ENCODE data around the gene VTI1B.
A peak's percentile ranks its signal among the peaks of the same experiment; 100 is the strongest.

VTI1B gene

DNA sequence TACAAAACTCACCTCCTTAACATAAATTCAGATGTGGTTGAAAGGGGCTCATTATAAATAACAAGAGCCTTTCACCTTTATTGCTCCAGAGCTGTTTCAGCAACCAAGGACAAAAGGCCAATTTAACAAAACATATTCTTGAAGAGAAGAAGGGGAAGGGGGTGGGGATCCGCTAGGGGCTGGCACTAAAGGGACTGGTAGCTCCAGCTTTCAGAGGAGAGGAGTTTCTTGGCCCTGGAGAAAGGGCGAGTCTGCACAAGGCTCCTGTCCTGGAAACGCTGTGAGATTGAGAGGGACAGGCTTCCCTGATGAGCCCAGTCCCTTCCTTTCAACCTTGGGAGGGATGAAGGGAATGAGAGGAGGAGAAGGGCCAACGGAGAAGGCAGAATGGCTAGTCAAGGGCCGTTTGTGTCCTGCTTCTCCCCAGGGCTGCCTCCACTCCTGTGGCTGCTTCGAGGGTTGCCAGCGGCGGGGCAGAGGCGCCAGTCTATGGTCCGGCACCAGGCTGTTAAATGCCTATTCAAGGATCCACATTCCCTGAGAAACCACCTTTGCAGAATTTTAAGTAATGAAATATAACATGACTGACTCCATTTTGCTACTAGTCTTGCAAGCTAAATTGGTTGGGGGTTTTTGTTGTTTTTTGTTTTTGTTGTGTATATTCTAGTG, 64.7 kb downstream of the VTI1B start:
- Histone ChIP-seq H3K27ac (ENCODE audit: low read depth, low read length) (no peak overlapping the region), H3K36me3 (ENCODE audit: control insufficient read depth, low read length) (no peaks in the 10 kb centered on the region), H3K79me2 (ENCODE audit: control insufficient read depth, low read length) (no peaks in the 10 kb centered on the region), H4K20me1 (ENCODE audit: control insufficient read depth, insufficient read depth, low read depth, low read length) (no peaks in the 10 kb centered on the region), H3K4me2 (ENCODE audit: low read length) (no peak overlapping the region), H3K27me3 (ENCODE audit: control insufficient read depth, low read length) (peaks cover 8% of the 10 kb centered on the region), H3K9me2 (replicated peaks; ENCODE audit: control insufficient read depth, low read length) (no peaks in the 10 kb centered on the region), H3K9me3 (ENCODE audit: control insufficient read depth, insufficient read depth, low read length) (no peaks in the 10 kb centered on the region), H3K4me1 (ENCODE audit: control insufficient read depth, low read length) (no peaks in the 10 kb centered on the region), H3K4me3 (ENCODE audit: low read length) (no peak overlapping the region), H3F3A (ENCODE audit: control insufficient read depth, insufficient read depth) (no peaks in the 10 kb centered on the region)
- TF ChIP-seq, protein P1, sequence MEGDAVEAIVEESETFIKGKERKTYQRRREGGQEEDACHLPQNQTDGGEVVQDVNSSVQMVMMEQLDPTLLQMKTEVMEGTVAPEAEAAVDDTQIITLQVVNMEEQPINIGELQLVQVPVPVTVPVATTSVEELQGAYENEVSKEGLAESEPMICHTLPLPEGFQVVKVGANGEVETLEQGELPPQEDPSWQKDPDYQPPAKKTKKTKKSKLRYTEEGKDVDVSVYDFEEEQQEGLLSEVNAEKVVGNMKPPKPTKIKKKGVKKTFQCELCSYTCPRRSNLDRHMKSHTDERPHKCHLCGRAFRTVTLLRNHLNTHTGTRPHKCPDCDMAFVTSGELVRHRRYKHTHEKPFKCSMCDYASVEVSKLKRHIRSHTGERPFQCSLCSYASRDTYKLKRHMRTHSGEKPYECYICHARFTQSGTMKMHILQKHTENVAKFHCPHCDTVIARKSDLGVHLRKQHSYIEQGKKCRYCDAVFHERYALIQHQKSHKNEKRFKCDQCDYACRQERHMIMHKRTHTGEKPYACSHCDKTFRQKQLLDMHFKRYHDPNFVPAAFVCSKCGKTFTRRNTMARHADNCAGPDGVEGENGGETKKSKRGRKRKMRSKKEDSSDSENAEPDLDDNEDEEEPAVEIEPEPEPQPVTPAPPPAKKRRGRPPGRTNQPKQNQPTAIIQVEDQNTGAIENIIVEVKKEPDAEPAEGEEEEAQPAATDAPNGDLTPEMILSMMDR (IDR thresholded peaks at IDR 0.05; ENCODE audit: low read depth, low read length, poor library complexity, severe bottlenecking) = no peak
- TF ChIP-seq EZH2phosphoT487 (IDR thresholded peaks at IDR 0.05; ENCODE audit: borderline replicate concordance, low read length) = no peak

DNA sequence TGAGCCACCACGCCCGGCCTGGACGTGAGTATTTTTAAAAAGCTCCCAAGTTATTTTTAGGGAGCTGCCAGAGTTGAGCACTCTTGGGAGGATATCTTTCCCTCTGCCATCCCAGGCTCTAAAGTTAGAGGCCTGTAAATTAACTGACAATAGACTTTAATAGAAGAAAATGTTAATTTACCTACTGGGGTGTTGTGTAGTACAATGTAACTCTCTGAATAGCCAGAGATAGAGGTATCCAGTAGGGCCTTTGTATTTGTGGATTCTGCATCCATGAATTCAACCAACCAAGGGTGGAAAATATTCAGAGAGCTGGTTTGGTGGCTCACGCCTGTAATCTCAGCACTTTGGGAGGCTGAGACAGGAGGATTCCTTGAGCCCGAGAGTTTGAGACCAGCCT, 66.8 kb downstream of the VTI1B start:
- peaks cover 5% of the 10 kb centered on the region; the same call in 1 of the 2 replicates for H3K27me3 ChIP-seq (ENCODE audit: control insufficient read depth, low read length)
- no peaks in the 10 kb centered on the region for H3K9me3 ChIP-seq (ENCODE audit: control insufficient read depth, insufficient read depth, low read length)
- no peaks in the 10 kb centered on the region for H3F3A ChIP-seq (ENCODE audit: control insufficient read depth, insufficient read depth)
- no peak overlapping the region for H3K4me3 ChIP-seq (ENCODE audit: low read length)
- no peak overlapping the region for H3K27ac ChIP-seq (ENCODE audit: low read depth, low read length)
- no peaks in the 10 kb centered on the region for H4K20me1 ChIP-seq (ENCODE audit: control insufficient read depth, insufficient read depth, low read depth, low read length)
- H3K36me3 ChIP-seq (ENCODE audit: control insufficient read depth, low read length) = no peaks in the 10 kb centered on the region
- H3K4me1 ChIP-seq (ENCODE audit: control insufficient read depth, low read length) = peaks cover 8% of the 10 kb centered on the region
- no peaks in the 10 kb centered on the region for H3K79me2 ChIP-seq (ENCODE audit: control insufficient read depth, low read length)
- no peaks in the 10 kb centered on the region for H3K9me2 ChIP-seq (replicated peaks; ENCODE audit: control insufficient read depth, low read length)
- TF ChIP-seq EZH2phosphoT487 (IDR thresholded peaks at IDR 0.05; ENCODE audit: borderline replicate concordance, low read length) = no peak
- TF ChIP-seq, protein P1 (IDR thresholded peaks at IDR 0.05; ENCODE audit: low read depth, low read length, poor library complexity, severe bottlenecking) = no peak
- H3K4me2 ChIP-seq (ENCODE audit: low read length) = no peak overlapping the region

DNA sequence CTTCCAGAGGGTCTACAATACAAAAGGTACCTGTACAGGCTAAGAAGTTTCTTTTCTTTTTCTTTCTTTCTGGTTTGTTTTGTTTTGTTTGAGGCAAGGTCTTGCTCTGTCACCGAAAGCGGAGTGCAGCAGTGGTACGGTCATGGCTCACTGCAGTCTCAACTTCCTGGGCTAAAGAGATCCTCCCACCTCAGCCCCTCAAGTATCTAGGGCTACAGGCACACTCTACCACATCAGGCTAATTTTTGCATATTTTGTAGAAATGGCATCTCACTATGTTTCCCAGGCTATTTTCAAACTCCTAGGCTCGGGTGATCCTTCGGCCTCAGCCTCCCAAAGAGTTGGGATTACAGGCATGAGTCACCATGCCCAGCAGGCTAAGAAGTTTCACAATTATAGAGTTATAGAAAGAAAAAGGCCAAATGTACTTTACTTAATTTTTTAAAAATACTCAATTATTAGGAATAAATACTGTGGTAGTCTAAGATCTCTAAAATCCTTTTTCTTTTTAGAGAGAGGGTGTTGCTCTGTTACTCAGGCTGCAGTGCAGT, 71.4 kb downstream of the VTI1B start:
- H3K79me2 ChIP-seq (ENCODE audit: control insufficient read depth, low read length) = peaks cover 17% of the 10 kb centered on the region
- TF ChIP-seq, protein P1 (IDR thresholded peaks at IDR 0.05; ENCODE audit: low read depth, low read length, poor library complexity, severe bottlenecking) = no peak
- TF ChIP-seq EZH2phosphoT487 (IDR thresholded peaks at IDR 0.05; ENCODE audit: borderline replicate concordance, low read length) = no peak
- no peaks in the 10 kb centered on the region for H3K9me3 ChIP-seq (ENCODE audit: control insufficient read depth, insufficient read depth, low read length)
- peaks cover 32% of the 10 kb centered on the region for H3K4me1 ChIP-seq (ENCODE audit: control insufficient read depth, low read length)
- H3K4me2 ChIP-seq (ENCODE audit: low read length) = peak overlapping the region; percentile 44
- H3F3A ChIP-seq (ENCODE audit: control insufficient read depth, insufficient read depth) = no peaks in the 10 kb centered on the region
- H3K9me2 ChIP-seq (replicated peaks; ENCODE audit: control insufficient read depth, low read length) = no peaks in the 10 kb centered on the region
- H3K27ac ChIP-seq (ENCODE audit: low read depth, low read length) = no peak overlapping the region
- H4K20me1 ChIP-seq (ENCODE audit: control insufficient read depth, insufficient read depth, low read depth, low read length) = no peaks in the 10 kb centered on the region
- no peak overlapping the region; the same call in 1 of the 2 replicates for H3K4me3 ChIP-seq (ENCODE audit: low read length)
- no peaks in the 10 kb centered on the region for H3K27me3 ChIP-seq (ENCODE audit: control insufficient read depth, low read length)
- no peaks in the 10 kb centered on the region for H3K36me3 ChIP-seq (ENCODE audit: control insufficient read depth, low read length)

Measured in DOHH2 (cell line).